MM.1S (cell line): ENCODE data around the gene PDE11A.

Experiments used
- DNase-seq: peaks from one replicate; pipeline ENCODE4 v3.0.0-alpha.2; 2015
- H2AFZ ChIP-seq: fragments of 300-600 bp; sonication (generic); 2 replicates; pipeline ENCODE4 v1.6.0; 2016; ENCODE audit warnings: antibody characterized with exemption, low read length
- H3F3A ChIP-seq: fragments of 300-600 bp; sonication (generic); 2 replicates; pipeline ENCODE4 v1.6.1; 2016; ENCODE audit warnings: mild to moderate bottlenecking, antibody characterized with exemption, low read length, moderate library complexity, mixed read lengths; ENCODE audit not compliant: insufficient read depth
- H3K27ac ChIP-seq: fragments of 300-600 bp; sonication (generic); 2 replicates; pipeline ENCODE4 v1.5.1; 2016; ENCODE audit warnings: mild to moderate bottlenecking, low read length
- H3K27me3 ChIP-seq: fragments of 300-600 bp; sonication (generic); replicated peaks from 2 replicates; pipeline ENCODE4 v1.6.0; 2016; ENCODE audit warnings: low read length; ENCODE audit not compliant: insufficient read depth
- H3K36me3 ChIP-seq: fragments of 300-600 bp; sonication (generic); replicated peaks from 2 replicates; pipeline ENCODE4 v1.6.1; 2016; ENCODE audit warnings: mild to moderate bottlenecking, low read length, mixed read lengths; ENCODE audit not compliant: insufficient read depth
- H3K4me1 ChIP-seq: fragments of 300-600 bp; sonication (generic); 2 replicates; pipeline ENCODE4 v1.6.1; 2016; ENCODE audit warnings: low read length, mixed read lengths
- H3K4me2 ChIP-seq: fragments of 300-600 bp; sonication (generic); 2 replicates; pipeline ENCODE4 v1.6.0; 2016; ENCODE audit warnings: low read depth, low read length
- H3K4me3 ChIP-seq: fragments of 300-600 bp; sonication (generic); 2 replicates; pipeline ENCODE4 v1.5.1; 2016; ENCODE audit warnings: low read length, mixed read lengths
- H3K79me2 ChIP-seq: fragments of 300-600 bp; sonication (generic); 2 replicates; pipeline ENCODE4 v1.6.1; 2016; ENCODE audit warnings: mixed run types, low read length, mixed read lengths
- H3K9ac ChIP-seq: fragments of 300-600 bp; sonication (generic); 2 replicates; pipeline ENCODE4 v1.6.1; 2016; ENCODE audit warnings: low read length, mixed read lengths
- H3K9me2 ChIP-seq: fragments of 300-600 bp; sonication (generic); replicated peaks from 2 replicates; pipeline ENCODE4 v1.6.1; 2016; ENCODE audit warnings: mild to moderate bottlenecking, low read length, mixed read lengths; ENCODE audit not compliant: insufficient read depth
- H3K9me3 ChIP-seq: fragments of 300-600 bp; sonication (generic); replicated peaks from 2 replicates; pipeline ENCODE4 v1.6.1; 2016; ENCODE audit warnings: mild to moderate bottlenecking, low read length, mixed read lengths; ENCODE audit not compliant: insufficient read depth
- H4K20me1 ChIP-seq: fragments of 300-600 bp; sonication (generic); 2 replicates; pipeline ENCODE4 v1.6.1; 2016; ENCODE audit warnings: mild to moderate bottlenecking, low read length, moderate library complexity, mixed read lengths; ENCODE audit not compliant: insufficient read depth
- CTCF ChIP-seq: fragments of 300-600 bp; sonication (generic); IDR thresholded peaks from 2 replicates; pipeline ENCODE4 v1.5.1; 2016; ENCODE audit warnings: antibody characterized with exemption, low read length, mixed read lengths
- EZH2 ChIP-seq: fragments of 300-600 bp; sonication (generic); optimal IDR thresholded peaks from 2 replicates; pipeline ENCODE3; 2017; ENCODE audit warnings: low read depth, mild to moderate bottlenecking, antibody characterized with exemption, low read length, mixed read lengths
- EZH2phosphoT487 ChIP-seq: fragments of 300-600 bp; sonication (generic); IDR thresholded peaks from 2 replicates; pipeline ENCODE4 v1.6.1; 2018; ENCODE audit warnings: antibody characterized with exemption, low read length

Gene PDE11A

DNA sequence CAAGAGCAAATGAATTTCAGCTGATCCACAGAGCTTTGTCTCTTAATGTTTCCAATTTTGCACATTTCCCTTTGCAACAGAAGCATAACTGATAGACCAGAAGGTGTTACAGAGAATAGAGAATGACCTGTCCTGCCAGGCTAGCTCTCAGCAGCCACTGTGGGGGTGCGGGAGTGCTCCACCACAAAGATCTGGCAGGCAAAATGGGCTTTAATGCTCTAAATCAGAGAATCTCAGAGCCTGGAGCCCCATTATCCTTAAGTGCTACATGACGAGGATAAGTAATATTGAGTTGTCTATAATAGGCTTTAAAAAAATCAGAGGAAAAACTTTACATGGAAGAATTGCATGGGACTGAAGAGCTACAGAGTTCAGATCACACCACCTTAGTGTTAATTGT is 245.7 kb downstream of the PDE11A start:
- no peak overlapping the region for H3K4me2 ChIP-seq
- H3K79me2 ChIP-seq = no peaks in the 10 kb centered on the region
- no peak overlapping the region for H3K9ac ChIP-seq
- H2AFZ ChIP-seq = no peak overlapping the region
- TF ChIP-seq CTCF (no peak), EZH2phosphoT487 (no peak), EZH2 (no peak)
- no peak overlapping the region for H3K4me3 ChIP-seq
- no peaks in the 10 kb centered on the region for H3K4me1 ChIP-seq
- no peak overlapping the region for H3K27ac ChIP-seq
- H4K20me1 ChIP-seq = no peaks in the 10 kb centered on the region
- no peaks in the 10 kb centered on the region for H3K9me2 ChIP-seq
- no peaks in the 10 kb centered on the region for H3K36me3 ChIP-seq
- no peaks in the 10 kb centered on the region for H3K27me3 ChIP-seq
- no peaks in the 10 kb centered on the region for H3F3A ChIP-seq
- DNase-seq = no peak
- H3K9me3 ChIP-seq = no peaks in the 10 kb centered on the region

DNA sequence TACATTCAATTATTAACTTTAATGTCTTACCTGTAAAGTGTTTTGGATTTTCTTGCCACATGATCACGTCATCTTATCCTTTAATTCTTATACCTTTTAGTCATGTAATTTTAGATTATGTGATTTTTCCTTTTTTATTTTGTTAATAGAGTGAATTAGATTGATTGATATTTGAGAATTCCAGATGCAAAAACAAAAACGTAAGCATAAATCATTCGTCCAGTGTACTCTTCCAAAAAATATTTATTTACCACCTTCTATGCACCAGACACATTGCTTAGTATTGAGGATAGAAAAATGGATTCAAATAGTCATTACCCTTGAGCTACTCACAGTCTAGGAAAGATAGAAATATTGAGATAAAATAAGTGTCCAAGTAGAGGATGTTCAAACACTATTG is 249.6 kb downstream of the PDE11A start:
- H3K79me2 ChIP-seq = no peaks in the 10 kb centered on the region
- H3K4me2 ChIP-seq = no peak overlapping the region
- H2AFZ ChIP-seq = no peak overlapping the region
- no peak overlapping the region for H3K9ac ChIP-seq
- H3K9me3 ChIP-seq = no peaks in the 10 kb centered on the region
- no peaks in the 10 kb centered on the region for H3K4me1 ChIP-seq
- no peak overlapping the region for H3K27ac ChIP-seq
- H3K9me2 ChIP-seq = no peaks in the 10 kb centered on the region
- TF ChIP-seq CTCF (no peak), EZH2phosphoT487 (no peak), EZH2 (no peak)
- no peaks in the 10 kb centered on the region for H4K20me1 ChIP-seq
- no peaks in the 10 kb centered on the region for H3F3A ChIP-seq
- no peak overlapping the region for H3K4me3 ChIP-seq
- DNase-seq = no peak
- no peaks in the 10 kb centered on the region for H3K27me3 ChIP-seq
- no peaks in the 10 kb centered on the region for H3K36me3 ChIP-seq

DNA sequence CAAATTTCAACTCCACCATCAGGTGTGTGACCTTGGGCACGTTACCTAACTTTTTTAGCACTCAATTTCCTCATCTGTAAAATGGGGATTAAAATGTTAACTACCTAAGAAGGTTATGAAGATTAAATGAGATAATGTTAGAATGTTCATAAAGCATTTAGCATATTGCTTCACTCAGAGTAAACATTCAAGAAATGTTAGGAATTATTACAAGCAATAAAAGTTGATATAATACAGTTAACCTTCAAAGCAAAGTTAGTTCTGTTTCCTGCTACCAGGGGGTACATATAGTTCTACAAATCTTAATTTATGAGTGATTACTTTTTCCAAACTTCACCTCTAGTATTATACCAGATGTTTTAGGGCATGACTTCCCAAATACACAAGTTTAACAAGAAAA is 254.2 kb downstream of the PDE11A start:
- no peak for DNase-seq
- Histone ChIP-seq H3K4me3 (no peak overlapping the region), H3F3A (no peaks in the 10 kb centered on the region), H3K27me3 (no peaks in the 10 kb centered on the region), H3K4me2 (no peak overlapping the region), H3K9ac (no peak overlapping the region), H3K4me1 (no peaks in the 10 kb centered on the region), H4K20me1 (no peaks in the 10 kb centered on the region), H3K9me2 (no peaks in the 10 kb centered on the region), H3K36me3 (no peaks in the 10 kb centered on the region), H2AFZ (no peak overlapping the region), H3K79me2 (no peaks in the 10 kb centered on the region), H3K27ac (no peak overlapping the region), H3K9me3 (no peaks in the 10 kb centered on the region)
- TF ChIP-seq CTCF = no peak
- no peak for TF ChIP-seq EZH2
- TF ChIP-seq EZH2phosphoT487 = no peak
